Upper lobe of left lung (tissue), 4 donors: ENCODE measurements around the gene DNAH1.

Experiments used
- EP300 ChIP-seq, 4 donors: sonication (generic); formaldehyde crosslinking; IDR thresholded peaks; one replicate each; pipeline ENCODE4 v1.5.1; 2017; ENCODE audit warnings: antibody characterized with exemption in 4 of 4, control low read depth in 2 of 4
- POLR2A ChIP-seq, 4 donors: fragments of 450-650 bp; IDR thresholded peaks; one replicate each; pipeline ENCODE4 v1.5.1; 2016 to 2017; ENCODE audit warnings: antibody characterized with exemption in 4 of 4, mild to moderate bottlenecking in 2 of 4
- POLR2AphosphoS5 ChIP-seq, 2 donors: sonication (generic); formaldehyde crosslinking; IDR thresholded peaks; one replicate each; pipeline ENCODE4 v1.5.1; 2017; ENCODE audit warnings: antibody characterized with exemption in 2 of 2
- TF ChIP-seq, protein P1 (sequence below), 6 experiments: fragments of 450-650 bp in 4 of 6; fragments of 200-600 bp in 2 of 6; sonication (generic) in 2 of 6; IDR thresholded peaks; one replicate each; pipeline ENCODE4 v1.5.1; 2016 to 2019; ENCODE audit warnings: antibody characterized with exemption in 6 of 6

DNA sequence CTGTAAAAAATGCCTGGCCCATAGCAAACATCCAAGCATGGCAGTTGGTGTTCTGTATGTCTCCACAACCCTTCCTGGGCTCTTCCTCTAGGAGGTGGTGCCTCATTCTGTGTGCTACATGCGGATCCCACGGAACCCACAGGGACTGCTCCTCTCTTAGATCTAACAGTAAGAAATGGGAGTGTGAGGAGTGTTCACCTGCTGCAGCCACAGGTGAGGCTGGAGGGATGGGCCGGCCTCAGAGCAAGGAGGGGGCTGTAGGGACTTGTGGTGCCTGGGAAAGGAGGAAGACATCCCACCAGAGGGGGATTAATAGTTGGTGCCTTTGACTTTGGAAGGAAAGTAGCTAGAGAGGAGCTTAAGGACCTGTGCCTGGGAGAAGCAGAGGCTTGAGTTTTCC, 106.5 kb downstream of the DNAH1 start:
- TF ChIP-seq, protein P1, sequence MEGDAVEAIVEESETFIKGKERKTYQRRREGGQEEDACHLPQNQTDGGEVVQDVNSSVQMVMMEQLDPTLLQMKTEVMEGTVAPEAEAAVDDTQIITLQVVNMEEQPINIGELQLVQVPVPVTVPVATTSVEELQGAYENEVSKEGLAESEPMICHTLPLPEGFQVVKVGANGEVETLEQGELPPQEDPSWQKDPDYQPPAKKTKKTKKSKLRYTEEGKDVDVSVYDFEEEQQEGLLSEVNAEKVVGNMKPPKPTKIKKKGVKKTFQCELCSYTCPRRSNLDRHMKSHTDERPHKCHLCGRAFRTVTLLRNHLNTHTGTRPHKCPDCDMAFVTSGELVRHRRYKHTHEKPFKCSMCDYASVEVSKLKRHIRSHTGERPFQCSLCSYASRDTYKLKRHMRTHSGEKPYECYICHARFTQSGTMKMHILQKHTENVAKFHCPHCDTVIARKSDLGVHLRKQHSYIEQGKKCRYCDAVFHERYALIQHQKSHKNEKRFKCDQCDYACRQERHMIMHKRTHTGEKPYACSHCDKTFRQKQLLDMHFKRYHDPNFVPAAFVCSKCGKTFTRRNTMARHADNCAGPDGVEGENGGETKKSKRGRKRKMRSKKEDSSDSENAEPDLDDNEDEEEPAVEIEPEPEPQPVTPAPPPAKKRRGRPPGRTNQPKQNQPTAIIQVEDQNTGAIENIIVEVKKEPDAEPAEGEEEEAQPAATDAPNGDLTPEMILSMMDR (IDR thresholded peaks at IDR 0.05) = no peak
- TF ChIP-seq POLR2A (IDR thresholded peaks at IDR 0.05) = no peak
- no peak for TF ChIP-seq POLR2AphosphoS5 (IDR thresholded peaks at IDR 0.05)
- TF ChIP-seq EP300 (IDR thresholded peaks at IDR 0.05) = no peak
